ENCODE measurements around the gene PLEKHA7.

- TF ChIP-seq RAD21 (IDR thresholded peaks at IDR 0.05; ENCODE audit: low read length) (no peak), CTCF (IDR thresholded peaks at IDR 0.05) (no peak), RXRA (IDR thresholded peaks at IDR 0.05; ENCODE audit: borderline replicate concordance, low read depth) (no peak), NFIC (IDR thresholded peaks at IDR 0.05; ENCODE audit: borderline replicate concordance) (no peak), IRF3 (IDR thresholded peaks at IDR 0.05; ENCODE audit: low read depth, low read length) (no peak), EZH2phosphoT487 (IDR thresholded peaks at IDR 0.05; ENCODE audit: borderline replicate concordance, low read depth) (no peak), EP300 (IDR thresholded peaks at IDR 0.05; ENCODE audit: borderline replicate concordance in 1 of 2, low read depth in 1 of 2, low read length in 1 of 2) (no peak), POLR2AphosphoS5 (IDR thresholded peaks at IDR 0.05; ENCODE audit: low read depth, low read length) (no peak)
- TF ChIP-seq, protein P1, sequence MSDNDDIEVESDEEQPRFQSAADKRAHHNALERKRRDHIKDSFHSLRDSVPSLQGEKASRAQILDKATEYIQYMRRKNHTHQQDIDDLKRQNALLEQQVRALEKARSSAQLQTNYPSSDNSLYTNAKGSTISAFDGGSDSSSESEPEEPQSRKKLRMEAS (IDR thresholded peaks at IDR 0.05; ENCODE audit: low read depth) = no peak
- TF ChIP-seq, protein P2, sequence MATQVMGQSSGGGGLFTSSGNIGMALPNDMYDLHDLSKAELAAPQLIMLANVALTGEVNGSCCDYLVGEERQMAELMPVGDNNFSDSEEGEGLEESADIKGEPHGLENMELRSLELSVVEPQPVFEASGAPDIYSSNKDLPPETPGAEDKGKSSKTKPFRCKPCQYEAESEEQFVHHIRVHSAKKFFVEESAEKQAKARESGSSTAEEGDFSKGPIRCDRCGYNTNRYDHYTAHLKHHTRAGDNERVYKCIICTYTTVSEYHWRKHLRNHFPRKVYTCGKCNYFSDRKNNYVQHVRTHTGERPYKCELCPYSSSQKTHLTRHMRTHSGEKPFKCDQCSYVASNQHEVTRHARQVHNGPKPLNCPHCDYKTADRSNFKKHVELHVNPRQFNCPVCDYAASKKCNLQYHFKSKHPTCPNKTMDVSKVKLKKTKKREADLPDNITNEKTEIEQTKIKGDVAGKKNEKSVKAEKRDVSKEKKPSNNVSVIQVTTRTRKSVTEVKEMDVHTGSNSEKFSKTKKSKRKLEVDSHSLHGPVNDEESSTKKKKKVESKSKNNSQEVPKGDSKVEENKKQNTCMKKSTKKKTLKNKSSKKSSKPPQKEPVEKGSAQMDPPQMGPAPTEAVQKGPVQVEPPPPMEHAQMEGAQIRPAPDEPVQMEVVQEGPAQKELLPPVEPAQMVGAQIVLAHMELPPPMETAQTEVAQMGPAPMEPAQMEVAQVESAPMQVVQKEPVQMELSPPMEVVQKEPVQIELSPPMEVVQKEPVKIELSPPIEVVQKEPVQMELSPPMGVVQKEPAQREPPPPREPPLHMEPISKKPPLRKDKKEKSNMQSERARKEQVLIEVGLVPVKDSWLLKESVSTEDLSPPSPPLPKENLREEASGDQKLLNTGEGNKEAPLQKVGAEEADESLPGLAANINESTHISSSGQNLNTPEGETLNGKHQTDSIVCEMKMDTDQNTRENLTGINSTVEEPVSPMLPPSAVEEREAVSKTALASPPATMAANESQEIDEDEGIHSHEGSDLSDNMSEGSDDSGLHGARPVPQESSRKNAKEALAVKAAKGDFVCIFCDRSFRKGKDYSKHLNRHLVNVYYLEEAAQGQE (IDR thresholded peaks at IDR 0.05; ENCODE audit: low read depth, low read length) = no peak
- TF ChIP-seq, protein P3, sequence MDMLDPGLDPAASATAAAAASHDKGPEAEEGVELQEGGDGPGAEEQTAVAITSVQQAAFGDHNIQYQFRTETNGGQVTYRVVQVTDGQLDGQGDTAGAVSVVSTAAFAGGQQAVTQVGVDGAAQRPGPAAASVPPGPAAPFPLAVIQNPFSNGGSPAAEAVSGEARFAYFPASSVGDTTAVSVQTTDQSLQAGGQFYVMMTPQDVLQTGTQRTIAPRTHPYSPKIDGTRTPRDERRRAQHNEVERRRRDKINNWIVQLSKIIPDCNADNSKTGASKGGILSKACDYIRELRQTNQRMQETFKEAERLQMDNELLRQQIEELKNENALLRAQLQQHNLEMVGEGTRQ (IDR thresholded peaks at IDR 0.05; ENCODE audit: borderline replicate concordance, low read depth, low read length) = no peak
These were observed 6.6 kb upstream of the PLEKHA7 start for GRCh38 chr11:17020831-17021230.
